CD4-positive, alpha-beta T cell treated with Interleukin-17A for 4 hours (primary cell): Measurements from ENCODE around the gene NPIPB12.
"Not testable (repeated sequence)": the region's sequence is repeated elsewhere in the genome, so short reads cannot be mapped to it uniquely, and the experiment has no call there.

ENCODE experiments used
- DNase-seq: peaks from one replicate; pipeline ENCODE4 v3.0.0-alpha.2; 2020; ENCODE audit warnings: mixed read lengths

NPIPB12 gene

GRCh38 chr16:29506308-29506707 lies at the start of gene NPIPB12:
Gene NPIPB12, minus strand, starts transcription at chr16:29506408.
- not testable (repeated sequence) for DNase-seq

- DNase-seq: not testable (repeated sequence)
Measured at GRCh38 chr16:29521520-29521919, 15.3 kb upstream of the NPIPB12 start.

GRCh38 chr16:29482276-29482675 lies 23.9 kb downstream of the NPIPB12 start:
- DNase-seq: not testable (repeated sequence)

DNA sequence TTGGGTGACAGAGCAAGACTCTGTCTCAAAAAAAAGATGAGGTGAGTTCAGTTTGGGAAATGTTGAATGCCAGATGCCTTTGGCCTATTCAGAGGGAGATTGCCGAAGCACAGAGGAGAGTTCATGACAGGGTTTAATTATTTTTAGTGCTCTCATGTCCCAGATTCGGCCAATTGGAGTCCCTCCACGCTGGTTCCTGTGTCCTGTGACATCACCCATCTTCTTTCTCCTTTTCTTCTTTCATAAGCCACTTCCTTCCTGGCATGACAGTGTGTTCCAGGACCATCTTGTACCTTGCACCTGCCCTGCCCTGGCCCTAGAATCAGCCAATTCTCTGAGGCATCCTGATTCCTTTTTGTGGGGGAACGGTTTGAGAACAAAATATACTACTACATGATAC lies 34.1 kb downstream of the NPIPB12 start:
- DNase-seq: not testable (repeated sequence)

DNA sequence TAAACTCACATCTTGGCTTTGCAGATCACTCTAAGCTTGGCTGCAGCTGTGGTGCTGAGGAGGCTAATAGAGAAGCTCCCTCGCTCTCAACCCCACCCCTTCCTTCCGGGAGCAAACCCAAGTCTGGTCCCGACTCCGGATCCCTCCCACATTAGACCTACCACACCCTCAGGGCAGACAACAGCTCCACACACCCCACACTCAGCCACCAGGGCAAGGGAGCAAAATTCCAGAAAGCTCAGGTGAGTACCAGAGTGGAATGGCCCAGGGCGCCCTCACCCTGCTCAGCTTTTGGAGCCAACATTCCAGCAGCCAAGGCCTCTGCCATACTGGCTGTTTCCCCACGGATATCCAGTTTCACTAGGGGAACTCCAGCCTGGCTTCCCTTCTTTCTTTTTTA lies 36.5 kb downstream of the NPIPB12 start:
- not testable (repeated sequence) for DNase-seq

GRCh38 chr16:29467654-29468366 lies 38.4 kb downstream of the NPIPB12 start:
- DNase-seq: not testable (repeated sequence)

GRCh38 chr16:29466904-29467303 lies 39.3 kb downstream of the NPIPB12 start:
- not testable (repeated sequence) for DNase-seq

- DNase-seq: not testable (repeated sequence)
Measured at GRCh38 chr16:29465985-29466824, 40.0 kb downstream of the NPIPB12 start.

GRCh38 chr16:29460647-29461030 lies 45.6 kb downstream of the NPIPB12 start:
- DNase-seq: not testable (repeated sequence)

- DNase-seq: not testable (repeated sequence)
Measured at GRCh38 chr16:29459706-29460646, 46.2 kb downstream of the NPIPB12 start, which contains the start of gene SULT1A4. Gene SULT1A4, plus strand, starts transcription at chr16:29459913. Its CDS starts 1,473 bp downstream, at chr16:29461386.

DNA sequence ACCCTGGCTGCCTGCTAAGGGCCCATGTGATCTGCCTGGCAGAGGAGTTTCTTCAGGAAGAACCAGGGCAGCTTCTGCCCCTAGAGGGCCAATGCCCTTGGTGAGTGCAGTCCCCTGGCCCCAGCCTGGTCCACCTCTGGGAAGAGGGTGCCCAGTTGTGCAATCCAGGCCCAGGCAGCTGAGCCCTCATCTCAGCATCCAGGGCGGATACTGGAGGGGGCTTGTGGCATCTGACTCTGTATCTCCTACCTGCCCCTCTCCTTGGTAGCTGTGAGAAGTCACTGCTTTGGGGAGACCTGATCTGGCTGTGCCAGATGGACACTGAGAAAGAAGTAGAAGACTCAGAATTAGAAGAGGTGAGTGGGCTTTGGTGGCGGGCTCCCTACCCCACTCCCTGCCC lies 48.5 kb downstream of the NPIPB12 start:
- DNase-seq: not testable (repeated sequence)

DNA sequence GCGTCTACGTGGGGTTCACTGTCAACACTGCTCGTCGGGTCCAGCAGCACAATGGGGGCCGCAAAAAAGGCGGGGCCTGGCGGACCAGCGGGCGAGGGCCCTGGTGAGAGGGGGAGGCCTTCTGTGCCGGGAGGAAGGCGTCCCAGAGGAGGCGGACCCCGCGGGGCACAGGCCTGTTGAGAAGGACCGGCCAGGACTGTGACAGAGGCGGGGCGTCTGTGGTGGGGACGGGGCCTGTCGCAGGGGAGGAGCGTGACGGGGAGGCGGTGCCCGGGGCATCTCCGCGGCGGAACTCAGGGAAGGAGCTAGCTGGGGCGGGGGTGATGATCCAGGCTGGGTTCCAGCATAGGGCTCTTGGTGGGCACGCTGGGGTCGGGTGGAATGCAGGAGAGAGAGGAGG lies 51.4 kb downstream of the NPIPB12 start:
- not testable (repeated sequence) for DNase-seq

DNA sequence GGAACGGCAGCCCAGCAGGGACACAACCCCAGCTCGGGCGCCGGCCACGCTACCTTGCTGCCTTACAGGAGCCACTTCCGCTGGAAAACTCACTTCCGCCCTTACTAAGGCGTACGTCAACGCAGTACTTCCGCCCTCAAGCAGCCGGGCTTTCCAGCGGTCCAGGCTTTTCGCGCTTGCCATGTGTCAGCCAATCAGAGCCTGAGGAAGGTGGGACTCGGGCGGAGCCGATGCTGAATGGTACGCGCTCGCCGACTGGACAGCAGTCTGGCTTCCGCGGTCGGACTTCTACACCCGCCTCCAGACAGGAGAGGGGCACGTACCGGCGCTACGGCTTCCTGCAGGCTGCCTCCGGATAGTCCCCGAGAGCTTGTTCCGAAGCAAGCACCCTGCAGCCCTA lies 51.9 kb downstream of the NPIPB12 start, which contains the start of the genes BOLA2 and SLX1B:
TSS of gene BOLA2 (minus strand) at position 83 of the 400 bp plus-strand sequence. CDS start 98 bp downstream, outside the sequence.
TSS of gene SLX1B (plus strand) at position 265 of the 400 bp plus-strand sequence.
- not testable (repeated sequence) for DNase-seq

DNA sequence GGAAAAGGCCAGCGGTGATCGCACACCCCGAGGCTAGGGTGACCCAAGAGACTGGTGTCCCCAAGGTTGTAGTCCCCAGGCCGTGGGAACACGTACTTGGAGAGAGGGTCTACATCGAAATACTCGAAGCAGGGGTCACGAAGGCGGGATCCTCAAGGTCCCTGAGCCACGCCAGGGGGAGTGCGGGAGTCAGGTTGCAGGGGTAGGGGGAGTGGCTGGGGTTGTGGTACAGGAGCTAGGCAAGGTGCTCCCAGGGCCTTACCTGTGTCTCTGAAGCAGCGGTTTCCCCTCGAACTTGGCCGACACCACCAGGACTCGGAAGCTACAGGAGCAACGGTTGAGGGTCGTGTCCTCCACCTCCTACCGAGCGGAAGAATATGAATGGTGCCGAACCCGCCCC lies 52.5 kb downstream of the NPIPB12 start:
- DNase-seq: not testable (repeated sequence)
